GM18870 (cell line): ENCODE measurements around the gene ZNF267.
"Not testable (repeated sequence)": the region's sequence is repeated elsewhere in the genome, so short reads cannot be mapped to it uniquely, and the experiment has no call there.

Experiments
- ATAC-seq: cut with Tn5 transposase; IDR thresholded peaks from one replicate; pipeline ENCODE4 v1.9.1; 2021; ENCODE audit warnings: moderate library complexity; ENCODE audit not compliant: unreplicated experiment

Gene ZNF267

DNA sequence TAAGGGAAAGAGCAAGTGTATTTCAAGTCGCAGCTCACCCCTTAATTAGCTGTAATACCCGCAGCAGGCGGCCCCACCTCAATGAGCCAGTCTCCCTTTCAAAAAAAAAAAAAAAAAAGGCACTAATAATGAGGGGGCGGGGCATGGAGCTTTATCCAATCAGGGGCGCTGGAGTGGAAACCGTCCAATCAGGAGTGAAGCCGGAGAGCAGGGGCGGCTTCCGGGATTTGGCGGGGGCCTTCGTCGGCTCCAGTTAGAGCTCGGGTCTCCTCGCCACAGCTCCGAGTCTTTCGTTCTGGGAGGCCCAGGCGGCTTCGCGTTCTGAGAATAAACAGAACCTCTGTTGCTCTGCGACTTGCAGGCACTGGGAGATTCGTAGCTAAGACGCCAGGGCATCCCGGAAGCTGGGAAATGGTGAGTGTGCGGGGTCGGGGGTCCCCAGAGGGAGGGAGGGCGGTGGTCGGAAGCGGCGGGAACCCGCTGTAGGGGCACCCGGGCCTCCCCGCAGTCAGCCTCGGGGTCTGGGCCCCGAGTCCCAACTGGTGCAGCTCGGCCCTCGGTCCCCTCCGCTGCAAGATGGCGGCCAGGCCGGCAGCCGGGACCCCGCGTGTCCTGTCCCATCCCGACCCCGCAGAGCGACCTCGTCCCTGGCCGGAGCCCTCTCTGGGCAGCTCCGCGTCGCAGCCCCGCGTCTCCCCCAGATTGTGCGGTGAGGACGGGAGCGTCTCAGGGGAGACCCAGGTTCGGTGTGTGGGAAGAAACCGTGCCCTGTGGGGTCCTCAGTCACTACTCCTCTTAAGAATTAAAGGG, at the start of gene ZNF267:
Gene ZNF267 (plus strand): TSS at position 252 of the 810 bp plus-strand sequence. CDS start 160 bp downstream, at position 412.
- ATAC-seq, result peak; percentile 34

DNA sequence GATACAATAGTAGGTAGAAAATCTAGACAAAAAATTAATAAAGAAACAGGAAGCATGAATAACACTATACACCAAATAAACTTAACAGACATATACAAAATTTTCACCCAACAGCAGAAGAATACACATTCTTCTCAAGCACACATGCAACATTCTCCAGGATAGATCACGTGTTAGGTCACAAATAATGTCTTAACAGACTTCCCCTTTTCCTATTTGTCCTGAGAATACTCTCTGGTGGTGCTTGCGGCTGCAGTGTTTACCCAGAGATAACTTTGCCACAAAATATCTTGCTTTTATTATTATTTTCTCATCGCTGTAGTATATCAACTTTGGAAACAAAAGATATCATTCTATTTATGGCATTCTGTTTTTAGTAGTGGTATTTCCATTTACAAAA, 40.6 kb upstream of the ZNF267 start:
- ATAC-seq, result no peak

DNA sequence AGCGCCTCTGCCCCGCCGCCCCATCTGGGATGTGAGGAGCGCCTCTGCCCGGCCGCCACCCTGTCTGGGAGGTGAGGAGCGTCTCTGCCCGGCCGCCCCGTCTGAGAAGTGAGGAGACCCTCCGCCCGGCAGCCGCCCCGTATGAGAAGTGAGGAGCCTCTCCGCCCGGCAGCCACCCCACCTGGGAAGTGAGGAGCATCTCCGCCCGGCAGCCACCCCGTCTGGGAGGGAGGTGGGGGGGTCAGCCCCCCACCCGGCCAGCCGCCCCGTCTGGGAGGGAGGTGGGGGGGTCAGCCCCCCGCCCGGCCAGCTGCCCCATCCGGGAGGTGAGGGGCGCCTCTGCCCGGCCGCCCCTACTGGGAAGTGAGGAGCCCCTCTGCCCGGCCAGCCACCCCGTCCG, 37.2 kb upstream of the ZNF267 start:
- not testable (repeated sequence) for ATAC-seq

DNA sequence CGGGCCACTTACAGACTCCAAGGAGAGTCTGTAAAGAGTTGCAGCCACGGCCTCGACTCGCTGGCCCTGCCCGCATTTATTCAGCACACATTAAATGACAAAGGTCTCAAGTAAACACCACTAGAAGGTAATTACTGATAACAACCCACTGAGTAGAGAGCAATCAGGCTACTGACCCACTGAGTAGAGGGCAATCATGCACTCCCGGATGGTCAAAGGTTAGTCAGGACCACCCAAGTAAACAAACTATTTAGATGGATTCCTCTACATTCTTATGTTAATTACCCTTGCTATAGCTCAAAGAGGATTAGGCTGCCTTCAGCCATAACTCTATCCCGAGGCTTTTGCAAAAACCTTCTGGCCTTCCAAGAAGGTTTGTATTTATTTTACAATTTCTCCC, 30.7 kb upstream of the ZNF267 start:
- ATAC-seq, result no peak

DNA sequence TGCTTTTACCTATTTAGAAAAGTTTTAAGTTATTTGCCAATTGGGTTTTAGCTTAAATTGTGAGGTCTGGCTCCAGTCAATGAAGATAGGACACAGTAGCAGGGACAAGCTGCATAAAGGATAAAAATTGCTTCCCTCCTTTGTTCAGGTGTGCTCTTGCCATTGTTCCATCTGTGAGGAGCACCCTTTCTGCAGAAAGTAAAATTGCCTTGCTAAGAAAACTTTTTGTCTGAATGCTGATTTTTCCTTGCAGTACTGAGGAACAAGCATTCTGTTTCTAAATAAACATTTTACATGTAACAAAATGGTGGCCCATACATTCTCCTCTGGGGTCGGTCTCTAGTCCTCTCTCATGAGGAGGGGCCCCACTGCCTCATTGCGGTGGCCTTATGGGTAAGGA, 25.0 kb upstream of the ZNF267 start:
- not testable (repeated sequence) for ATAC-seq

DNA sequence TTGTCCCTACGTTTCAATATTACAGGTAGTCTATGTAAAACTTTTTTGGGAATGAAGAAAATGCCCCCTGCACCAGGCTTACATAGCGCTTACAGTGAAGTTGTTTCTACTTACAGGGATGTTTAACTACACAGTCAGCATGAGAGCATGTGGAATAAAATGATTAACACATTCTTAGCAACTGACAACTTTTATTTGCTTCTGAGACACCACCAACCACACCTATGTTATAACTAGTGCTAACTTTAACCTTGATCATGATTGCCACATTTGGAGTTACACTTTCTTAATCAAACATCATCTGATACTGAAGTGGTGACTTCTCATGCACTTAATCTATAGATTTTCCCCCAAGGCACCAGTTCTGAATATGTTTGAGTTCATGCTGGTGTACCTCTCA, 20.3 kb upstream of the ZNF267 start:
- no peak for ATAC-seq

DNA sequence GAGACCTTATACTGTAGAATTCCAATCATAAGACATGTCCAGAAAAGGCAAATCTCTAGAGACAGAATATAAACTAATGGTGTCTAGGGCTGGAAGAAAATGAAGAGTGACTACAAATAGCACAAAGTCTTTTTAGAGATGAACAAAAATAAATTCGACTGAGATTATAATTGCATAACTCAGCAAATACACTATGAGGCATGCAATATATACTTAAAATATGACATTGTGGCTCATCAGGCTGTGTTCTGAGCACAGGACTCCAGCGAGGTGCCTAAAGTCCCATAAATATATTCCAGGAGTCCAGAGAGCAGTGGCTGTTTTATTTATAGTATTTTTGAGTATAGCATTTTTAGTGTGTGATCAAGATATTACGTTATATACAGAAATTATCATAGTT, 13.1 kb upstream of the ZNF267 start:
- no peak for ATAC-seq

DNA sequence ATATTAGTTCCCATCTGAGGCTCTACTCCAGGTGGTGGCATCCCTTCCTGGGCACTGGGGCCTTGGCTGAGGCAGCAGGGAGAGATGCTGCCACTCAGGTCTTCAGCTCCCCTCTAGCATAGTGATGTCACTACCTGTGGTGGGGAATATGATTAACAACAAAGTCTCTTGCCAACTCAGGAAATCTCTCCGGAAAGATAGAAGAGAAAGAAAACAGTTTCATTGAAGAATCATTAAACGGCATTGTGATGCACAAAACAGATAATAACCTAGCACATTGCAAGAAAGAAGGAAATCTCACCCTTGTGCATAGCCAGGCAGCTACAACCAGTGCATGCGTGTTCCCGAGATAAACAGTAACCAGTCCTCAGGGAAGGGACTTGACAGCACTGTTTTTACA, 12.2 kb upstream of the ZNF267 start:
- ATAC-seq, result no peak

DNA sequence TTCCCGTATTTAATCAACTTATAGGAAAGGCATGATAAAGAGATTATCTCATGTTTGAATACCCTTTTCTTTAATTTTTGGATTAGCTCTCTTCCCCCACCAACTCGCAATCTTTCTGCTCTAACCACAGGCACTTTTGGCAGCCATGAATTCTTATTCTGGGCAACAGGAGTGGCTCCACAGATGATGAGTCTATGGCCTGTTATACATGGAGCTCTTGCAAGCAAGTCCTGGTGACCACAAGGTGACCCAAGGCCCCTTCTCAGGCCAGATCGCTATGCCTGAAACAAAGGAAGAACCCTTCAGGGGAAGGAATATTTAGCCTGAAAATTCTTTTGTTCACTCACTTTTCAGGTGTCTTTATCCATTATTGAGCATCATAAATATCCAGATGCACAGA, 10.8 kb upstream of the ZNF267 start:
- no peak for ATAC-seq

DNA sequence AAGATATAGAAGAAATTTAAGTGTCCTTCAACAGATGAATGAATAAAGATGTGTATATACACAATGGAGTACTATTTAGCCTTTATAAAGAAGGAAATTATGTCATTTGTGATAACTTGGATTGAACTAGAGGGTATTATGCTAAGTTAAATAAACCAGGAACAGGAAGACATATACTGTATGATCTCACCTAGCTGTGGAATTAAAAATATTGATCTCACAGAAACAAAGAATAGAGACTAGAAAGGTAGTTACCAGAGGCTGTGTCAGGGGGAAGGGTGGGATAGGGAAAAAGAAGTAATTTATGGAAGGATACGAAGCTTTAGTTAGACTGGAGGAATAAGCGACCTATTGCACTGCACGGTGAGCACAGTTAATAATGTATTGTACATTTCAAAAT, 5.4 kb upstream of the ZNF267 start:
- no peak for ATAC-seq

DNA sequence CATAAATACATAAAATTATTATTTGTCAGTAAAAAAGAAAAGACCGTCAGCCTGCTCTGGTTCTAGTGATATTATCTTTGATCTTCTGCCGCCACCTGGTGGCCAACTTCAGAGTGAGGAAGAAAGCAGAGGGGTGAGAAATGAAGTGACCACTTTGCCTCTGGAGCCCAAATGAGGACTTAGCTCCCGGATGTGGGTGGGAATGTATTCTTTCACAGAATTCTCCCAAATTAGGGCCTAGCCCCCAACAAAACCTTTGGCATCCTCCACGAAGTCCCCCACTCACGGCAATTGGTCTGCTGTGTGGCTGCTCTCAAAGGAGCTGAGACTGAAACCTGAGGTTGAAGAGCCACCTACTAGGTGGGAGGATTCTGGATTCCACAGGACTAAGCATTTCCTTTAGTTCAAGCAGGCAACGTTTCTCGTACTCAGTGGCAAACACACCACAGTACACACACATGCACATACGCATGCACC, 4.9 kb upstream of the ZNF267 start:
- ATAC-seq, result no peak

DNA sequence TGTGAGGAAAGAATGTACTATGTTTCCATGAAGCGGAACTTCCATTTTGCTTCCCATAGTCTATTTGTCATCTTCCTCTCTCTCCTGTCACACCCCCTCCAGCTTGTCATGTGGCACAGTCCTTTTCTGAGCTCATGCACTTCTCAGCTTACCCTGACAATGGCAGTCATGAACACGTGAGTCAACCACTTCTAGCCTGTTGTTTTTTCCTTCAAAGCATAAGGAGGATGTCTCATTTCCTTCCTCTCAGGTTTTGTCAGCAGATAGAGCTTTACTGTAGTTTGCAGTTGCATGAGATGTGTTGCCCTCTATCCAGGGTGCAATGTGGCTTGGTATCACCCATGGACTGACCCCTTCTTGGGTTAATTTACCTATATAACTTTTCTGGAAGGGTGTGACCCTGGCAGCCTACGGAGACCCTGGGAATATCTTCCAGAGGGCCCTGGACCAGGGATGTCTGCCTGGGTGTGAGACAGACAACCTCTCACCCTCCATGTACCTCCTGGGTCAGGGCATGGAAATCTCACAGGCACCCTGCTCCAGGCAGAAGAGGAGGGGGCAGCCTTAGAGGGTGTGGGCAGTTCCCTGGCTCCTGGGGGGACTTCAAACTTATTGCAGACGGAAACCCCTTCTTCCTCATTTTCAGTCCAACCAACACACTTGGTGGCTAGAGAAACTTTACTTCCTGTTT, 4.0 kb upstream of the ZNF267 start:
- ATAC-seq, result peak; percentile 42

DNA sequence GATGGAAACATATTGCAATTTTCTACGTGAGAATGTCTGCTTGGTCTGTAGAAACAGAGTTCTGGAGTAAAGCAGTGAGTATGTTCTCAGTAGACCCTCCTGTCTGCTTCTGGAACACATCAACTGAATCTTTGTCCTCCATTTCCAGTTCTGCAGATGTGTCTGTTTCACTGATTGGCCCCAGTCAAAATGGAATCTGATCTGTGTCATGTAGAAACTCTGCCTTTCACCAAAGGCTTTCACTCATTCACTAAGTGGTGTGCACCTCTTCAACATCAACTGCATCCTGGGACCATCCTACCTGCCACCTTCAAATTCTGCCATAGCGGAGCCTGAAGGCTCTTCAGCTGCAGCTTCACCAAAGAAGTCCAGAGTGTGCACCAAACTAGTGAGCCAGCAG, 2.8 kb upstream of the ZNF267 start:
- no peak for ATAC-seq

DNA sequence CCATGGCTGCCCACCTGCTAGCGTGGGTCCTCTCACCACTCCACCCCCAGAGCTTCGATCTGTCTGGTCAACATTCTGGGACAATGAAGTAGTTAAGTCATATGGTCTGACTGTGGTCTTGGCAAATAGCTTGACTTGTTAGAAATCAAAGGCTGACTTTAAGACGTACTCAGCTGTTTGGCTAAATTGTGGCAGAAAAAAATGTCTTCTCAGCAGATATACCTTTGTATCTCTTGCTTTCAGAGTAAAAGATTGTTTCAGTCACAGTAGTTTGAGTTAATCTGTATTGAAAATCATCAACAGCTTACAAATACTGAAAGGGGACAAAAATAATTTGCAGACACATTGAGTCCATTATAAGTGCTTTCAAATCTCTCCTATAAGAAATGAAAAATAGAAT, 2.1 kb upstream of the ZNF267 start:
- no peak for ATAC-seq

DNA sequence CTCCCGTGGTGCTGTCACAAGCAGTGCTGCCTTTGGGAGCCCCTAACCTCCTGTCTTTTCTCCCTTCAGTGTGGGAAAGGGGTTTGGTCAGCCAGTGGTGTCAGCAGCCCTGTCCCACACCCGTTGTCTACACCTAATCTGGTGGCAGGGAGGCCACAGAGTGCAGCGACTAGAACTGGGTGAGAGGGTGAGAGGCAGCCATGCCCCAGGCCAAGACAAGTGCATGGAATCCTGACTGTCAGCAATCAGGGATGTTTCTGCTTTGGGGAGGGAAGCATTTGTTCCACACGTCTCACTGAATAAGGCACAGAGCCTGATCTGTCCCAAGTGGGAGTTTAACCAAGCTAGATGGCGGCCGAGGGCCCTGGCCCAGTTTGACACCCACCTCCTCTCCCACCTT, 1.4 kb upstream of the ZNF267 start:
- no peak for ATAC-seq

DNA sequence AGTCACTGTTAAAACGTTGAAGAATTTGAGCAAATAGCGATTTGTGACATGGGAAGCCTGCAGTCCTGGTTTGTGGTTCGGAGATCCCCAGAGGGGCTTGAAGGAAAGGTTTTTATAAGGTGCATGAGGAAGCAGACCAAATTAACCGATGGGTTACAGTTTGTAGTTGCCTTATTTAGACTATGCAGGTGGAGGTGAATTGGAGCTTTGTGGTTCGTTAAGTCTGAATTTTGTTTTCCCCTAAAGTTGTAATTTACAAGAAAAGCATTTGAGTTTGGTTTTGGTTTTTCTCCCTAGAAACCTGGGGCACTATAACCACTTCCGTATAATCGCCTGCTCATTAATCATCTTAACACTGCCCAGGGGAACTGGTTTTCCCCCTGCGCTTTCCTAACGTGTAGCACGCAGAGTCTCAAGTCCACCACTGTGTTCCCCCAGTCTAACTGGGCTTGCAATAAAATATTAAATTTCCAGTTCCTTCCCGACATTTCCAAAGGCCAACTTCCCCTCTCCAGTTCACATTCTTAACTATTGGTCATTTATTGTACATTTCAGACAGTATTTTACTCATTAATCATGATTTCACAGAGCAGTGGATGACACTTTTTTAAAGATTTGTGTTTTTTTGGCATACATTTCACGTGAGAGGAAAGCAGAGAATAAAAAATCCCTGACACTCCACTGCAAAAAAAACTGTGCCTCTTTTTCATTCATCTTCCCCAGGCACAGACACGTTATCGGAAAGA, 932 bp downstream of the ZNF267 start:
- peak; percentile 28 for ATAC-seq

DNA sequence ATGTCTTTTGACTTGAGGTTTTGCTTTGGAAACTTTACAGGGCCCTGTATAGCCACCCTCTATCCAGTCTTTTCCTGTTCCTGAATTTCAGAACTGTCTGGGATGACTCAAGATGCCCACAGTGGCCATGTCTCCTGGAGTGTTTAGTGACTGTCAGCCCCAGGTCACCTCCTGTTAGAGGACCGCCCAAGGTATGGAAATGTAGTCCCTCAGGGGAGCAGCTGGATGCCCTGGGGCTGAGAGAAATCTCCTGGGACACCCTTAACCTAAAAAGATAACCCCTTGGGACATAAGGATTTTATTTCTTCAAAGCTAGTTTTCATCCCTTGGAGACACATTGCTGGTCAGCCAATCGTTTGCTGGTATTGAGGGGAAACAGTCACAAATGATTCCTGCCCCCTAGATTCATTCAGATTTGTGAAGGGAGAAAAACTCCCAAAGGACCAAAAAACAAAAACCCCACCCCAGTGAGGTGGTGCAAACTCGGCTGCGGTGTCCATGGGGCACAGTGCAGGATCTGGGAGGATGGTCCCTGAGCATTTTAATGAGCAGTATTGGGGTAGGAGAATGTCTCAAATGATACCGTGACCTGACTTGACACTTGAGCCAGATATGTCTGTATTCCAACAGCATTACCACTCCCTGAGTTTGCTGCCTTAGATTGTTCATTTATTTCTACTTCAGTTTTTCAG, 1.7 kb downstream of the ZNF267 start:
- ATAC-seq, result no peak

DNA sequence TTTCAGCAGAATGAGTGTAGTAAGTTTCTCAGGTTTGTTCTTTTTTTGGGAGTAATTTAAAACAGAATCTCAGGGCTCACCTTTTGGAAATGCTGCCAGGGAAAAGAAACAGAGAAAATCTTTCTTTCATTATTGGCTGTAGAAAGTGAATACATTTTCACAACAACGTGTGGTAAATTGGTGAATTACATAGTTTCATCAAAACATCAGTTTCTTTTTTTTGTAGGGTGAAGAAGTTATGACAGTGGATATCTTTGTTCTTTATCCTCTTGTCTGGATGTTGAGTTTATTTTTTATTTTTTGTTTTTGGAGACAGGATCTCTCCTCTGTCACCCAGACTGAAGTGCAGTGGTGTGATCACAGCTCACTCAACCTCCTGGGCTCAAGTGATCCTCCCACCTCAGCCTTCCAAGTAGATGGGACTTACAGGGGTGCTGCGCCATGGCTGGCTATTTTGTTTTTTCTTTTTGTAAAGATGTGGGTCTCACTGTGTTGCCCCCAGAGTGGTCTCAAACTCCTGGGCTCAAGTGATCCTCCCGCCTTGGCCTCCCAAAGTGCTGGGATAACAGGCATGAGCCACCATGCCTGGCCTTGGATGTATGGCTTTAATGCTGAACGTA, 2.4 kb downstream of the ZNF267 start:
- ATAC-seq, result no peak

DNA sequence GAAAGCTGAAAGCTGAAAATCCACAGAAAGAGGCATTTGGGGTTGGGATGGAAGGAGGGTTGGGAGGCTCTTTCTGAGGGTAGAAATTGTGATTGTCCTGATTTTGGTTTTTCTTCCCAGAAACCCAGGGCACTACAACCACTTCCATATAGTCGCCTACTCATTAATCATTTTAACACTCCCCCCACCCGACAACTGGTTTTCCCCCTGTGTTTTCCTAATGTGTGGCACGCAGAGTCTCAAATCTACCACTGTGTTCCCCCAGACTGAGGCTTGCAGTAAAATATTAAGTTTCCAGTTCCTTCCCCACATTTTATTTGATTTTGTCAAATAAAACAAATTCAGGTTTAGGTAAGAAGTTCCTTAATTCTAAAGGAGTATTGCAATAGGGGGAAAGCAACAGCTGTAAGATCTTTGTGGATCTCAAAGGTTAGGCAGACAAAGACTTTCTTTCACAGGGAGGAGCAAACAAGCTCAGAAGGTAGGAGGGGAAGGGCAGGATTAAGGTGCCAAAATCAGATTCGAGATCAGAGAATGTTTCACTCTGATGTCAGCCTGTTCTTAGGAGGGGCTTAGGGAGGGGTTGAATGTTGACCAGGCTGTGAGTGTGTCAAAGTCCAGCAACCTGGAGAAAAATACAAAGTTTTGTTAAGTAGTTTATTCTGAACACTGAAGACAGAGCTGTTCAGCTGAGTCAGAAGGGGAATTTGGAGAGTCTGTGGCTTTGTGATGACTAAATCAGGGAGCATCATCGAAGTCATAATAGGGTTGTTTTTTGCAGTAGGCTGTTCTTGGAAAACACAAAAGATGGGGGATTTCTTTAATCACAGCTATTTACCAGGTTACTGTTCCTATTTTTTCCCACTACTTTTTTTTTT, 3.6 kb downstream of the ZNF267 start:
- ATAC-seq, result peak; percentile 73
